Activated B cell treated with CpG ODN at 0.5 μM for 24 hours (primary cell): ENCODE results near the gene DUSP8. TPM values are rescaled to one million over a fixed set of nuclear protein-coding genes. Genes with fewer than 3 reads are reported as not detected.

Experiments used
- ATAC-seq: fragments of 200-7000 bp; cut with Tn5 transposase; one replicate; pipeline ENCODE4 v1.10.0; 2021; ENCODE audit warnings: low read depth, mild to moderate bottlenecking, moderate library complexity
- CTCF ChIA-PET: fragments of 350-600 bp; sonication (Branson Sonifier 250); formaldehyde crosslinking; loops from one replicate; lab custom pipeline; 2021; ENCODE audit warnings: antibody characterized with exemption; lab: Charles Lee
- POLR2A ChIA-PET: fragments of 350-600 bp; sonication (Branson Sonifier 250); formaldehyde crosslinking; loops from one replicate; lab custom pipeline; 2021; ENCODE audit warnings: antibody characterized with exemption; lab: Charles Lee
- DNase-seq: peaks from one replicate; pipeline ENCODE4 v3.0.0; 2022
- H3K27ac Mint-ChIP-seq: one replicate; pipeline ENCODE4 v1.8.0; 2020; ENCODE audit warnings: mixed read lengths
- H3K27me3 Mint-ChIP-seq: one replicate; pipeline ENCODE4 v1.8.0; 2021; ENCODE audit warnings: mixed read lengths
- H3K36me3 Mint-ChIP-seq: one replicate; pipeline ENCODE4 v1.8.0; 2021; ENCODE audit warnings: low read depth, mixed read lengths
- H3K4me1 Mint-ChIP-seq: one replicate; pipeline ENCODE4 v1.8.0; 2021; ENCODE audit warnings: mixed read lengths
- H3K4me3 Mint-ChIP-seq: one replicate; pipeline ENCODE4 v1.8.0; 2020; ENCODE audit warnings: mild to moderate bottlenecking, mixed read lengths
- H3K9me3 Mint-ChIP-seq: one replicate; pipeline ENCODE4 v1.8.0; 2020; ENCODE audit warnings: mixed read lengths
- CTCF ChIP-seq: fragments of 200-600 bp; IDR thresholded peaks from one replicate; pipeline ENCODE4 v1.8.0; 2022; ENCODE audit warnings: antibody characterized with exemption, mild to moderate bottlenecking
- intact Hi-C: fragments of 100-400 bp; cut with micrococcal nuclease; formaldehyde crosslinking; loops from one replicate; pipeline ENCODE4 v1.15.1; 2024
- total RNA-seq: library from RNA; stranded (reverse); gene quantifications from 2 replicates; pipeline ENCODE4 v1.2.3, GENCODE V29; 2022

DUSP8 gene
- total RNA-seq, 1 donor from 2014 or later = 1.3 TPM

GRCh38 chr11:1574933-1575242 lies 2.8 kb upstream of the DUSP8 start:
- TF ChIP-seq CTCF = no peak
- H3K27ac Mint-ChIP-seq = peak overlapping the region; percentile 7
- peaks cover 10% of the 10 kb centered on the region for H3K9me3 Mint-ChIP-seq
- H3K27me3 Mint-ChIP-seq = peaks cover 12% of the 10 kb centered on the region
- H3K36me3 Mint-ChIP-seq = no peaks in the 10 kb centered on the region
- CTCF ChIA-PET = interaction anchor here (0.6 to 4.2 kb wide), 25 partner anchors 8 to 726 kb away, joined by 3 to 48 read pairs (median 4); partner anchors contain the start of genes CTSD and KRTAP5-1
- intact Hi-C loops = loop anchor here (1.0 to 10.0 kb wide), 12 partner anchors 29 to 730 kb away; partner anchors contain the start of genes BRSK2, CHID1, LSP1 and POLR2L
- H3K4me3 Mint-ChIP-seq = peak overlapping the region; percentile 15
- POLR2A ChIA-PET = interaction anchor here (0.6 to 3.2 kb wide), 8 partner anchors 16 to 811 kb away, joined by 3 to 13 read pairs (median 4); no protein-coding TSS in a partner anchor
- H3K4me1 Mint-ChIP-seq = peaks cover 12% of the 10 kb centered on the region
- DNase-seq (no peak), ATAC-seq (no peak)

- DNase-seq (peak; percentile 78), ATAC-seq (peak; percentile 79)
- TF ChIP-seq CTCF = peak; percentile 24
- Mint-ChIP-seq H3K27ac (peak overlapping the region; percentile 69), H3K4me3 (peak overlapping the region; percentile 71), H3K4me1 (peaks cover 12% of the 10 kb centered on the region), H3K27me3 (peaks cover 16% of the 10 kb centered on the region), H3K36me3 (no peaks in the 10 kb centered on the region), H3K9me3 (peaks cover 10% of the 10 kb centered on the region)
- CTCF ChIA-PET = interaction anchor here (0.6 to 4.2 kb wide), 25 partner anchors 9 to 726 kb away, joined by 3 to 48 read pairs (median 4); partner anchors contain the start of genes CTSD and KRTAP5-1
- intact Hi-C loops = loop anchor here (1.0 to 10.0 kb wide), 12 partner anchors 28 to 730 kb away; partner anchors contain the start of genes BRSK2, CHID1, LSP1 and POLR2L
- POLR2A ChIA-PET = interaction anchor here (0.6 to 3.2 kb wide), 10 partner anchors 13 to 811 kb away, joined by 3 to 13 read pairs (median 4); partner anchors contain the start of gene TOLLIP
Observed at GRCh38 chr11:1574238-1574932, 2.3 kb upstream of the DUSP8 start.

- H3K36me3 Mint-ChIP-seq = no peaks in the 10 kb centered on the region
- ATAC-seq (peak; percentile 6), DNase-seq (no peak)
- peaks cover 12% of the 10 kb centered on the region for H3K4me1 Mint-ChIP-seq
- no peak for TF ChIP-seq CTCF
- H3K4me3 Mint-ChIP-seq = peak overlapping the region; percentile 71
- peaks cover 20% of the 10 kb centered on the region for H3K27me3 Mint-ChIP-seq
- CTCF ChIA-PET = interaction anchor here (1.0 to 4.2 kb wide), 5 partner anchors 8 to 371 kb away, joined by 3 to 48 read pairs (median 13); no protein-coding TSS in a partner anchor
- peaks cover 7% of the 10 kb centered on the region for H3K9me3 Mint-ChIP-seq
- intact Hi-C loops = loop anchor here (1.0 to 10.0 kb wide), 13 partner anchors 28 to 729 kb away; partner anchors contain the start of genes BRSK2, CHID1, LSP1 and POLR2L
- POLR2A ChIA-PET = interaction anchor here (0.9 to 3.2 kb wide), 7 partner anchors 14 to 276 kb away, joined by 3 to 13 read pairs (median 4); partner anchors contain the start of gene TOLLIP
- peak overlapping the region; percentile 69 for H3K27ac Mint-ChIP-seq
Observed at GRCh38 chr11:1573903-1574237, 1.8 kb upstream of the DUSP8 start.

GRCh38 chr11:1573077-1573902 lies 1.2 kb upstream of the DUSP8 start:
- TF ChIP-seq CTCF = no peak
- CTCF ChIA-PET = interaction anchor here (1.0 to 4.2 kb wide), 4 partner anchors 9 to 371 kb away, joined by 3 to 48 read pairs (median 24); no protein-coding TSS in a partner anchor
- Mint-ChIP-seq H3K36me3 (no peaks in the 10 kb centered on the region), H3K4me3 (peak overlapping the region; percentile 71), H3K9me3 (peaks cover 3% of the 10 kb centered on the region), H3K27me3 (peaks cover 24% of the 10 kb centered on the region), H3K4me1 (peaks cover 12% of the 10 kb centered on the region), H3K27ac (peak overlapping the region; percentile 69)
- DNase-seq = peak; percentile 53
- POLR2A ChIA-PET = interaction anchor here (0.9 to 3.2 kb wide), 7 partner anchors 14 to 730 kb away, joined by 3 to 13 read pairs (median 4); partner anchors contain the start of genes TOLLIP and TSPAN4
- intact Hi-C loops = loop anchor here (2.0 to 10.0 kb wide), 5 partner anchors 36 to 728 kb away; partner anchors contain the start of genes CHID1, LSP1, POLR2L and TSPAN4
- no peak for ATAC-seq
